ENCODE data around the gene MAGI3.

- TF ChIP-seq YY1 (tag by site-specific recombination; IDR thresholded peaks at IDR 0.05) (no peak), ZNF26 (tag by site-specific recombination; IDR thresholded peaks at IDR 0.05) (no peak)
- TF ChIP-seq, protein P1, sequence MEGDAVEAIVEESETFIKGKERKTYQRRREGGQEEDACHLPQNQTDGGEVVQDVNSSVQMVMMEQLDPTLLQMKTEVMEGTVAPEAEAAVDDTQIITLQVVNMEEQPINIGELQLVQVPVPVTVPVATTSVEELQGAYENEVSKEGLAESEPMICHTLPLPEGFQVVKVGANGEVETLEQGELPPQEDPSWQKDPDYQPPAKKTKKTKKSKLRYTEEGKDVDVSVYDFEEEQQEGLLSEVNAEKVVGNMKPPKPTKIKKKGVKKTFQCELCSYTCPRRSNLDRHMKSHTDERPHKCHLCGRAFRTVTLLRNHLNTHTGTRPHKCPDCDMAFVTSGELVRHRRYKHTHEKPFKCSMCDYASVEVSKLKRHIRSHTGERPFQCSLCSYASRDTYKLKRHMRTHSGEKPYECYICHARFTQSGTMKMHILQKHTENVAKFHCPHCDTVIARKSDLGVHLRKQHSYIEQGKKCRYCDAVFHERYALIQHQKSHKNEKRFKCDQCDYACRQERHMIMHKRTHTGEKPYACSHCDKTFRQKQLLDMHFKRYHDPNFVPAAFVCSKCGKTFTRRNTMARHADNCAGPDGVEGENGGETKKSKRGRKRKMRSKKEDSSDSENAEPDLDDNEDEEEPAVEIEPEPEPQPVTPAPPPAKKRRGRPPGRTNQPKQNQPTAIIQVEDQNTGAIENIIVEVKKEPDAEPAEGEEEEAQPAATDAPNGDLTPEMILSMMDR (tag by site-specific recombination; IDR thresholded peaks at IDR 0.05): no peak
Observed at GRCh38 chr1:113653741-113654140, 263.4 kb downstream of the MAGI3 start.
